ENCODE results near the gene BPIFA1. TPM values are rescaled to one million over a fixed set of nuclear protein-coding genes. Genes with fewer than 3 reads are reported as not detected.

Gene BPIFA1
- total and polyA plus RNA-seq, 9 of the 15 experiments (the other 6 are each of a cell fraction or from before 2014, with no cell fraction given) = not detected

DNA sequence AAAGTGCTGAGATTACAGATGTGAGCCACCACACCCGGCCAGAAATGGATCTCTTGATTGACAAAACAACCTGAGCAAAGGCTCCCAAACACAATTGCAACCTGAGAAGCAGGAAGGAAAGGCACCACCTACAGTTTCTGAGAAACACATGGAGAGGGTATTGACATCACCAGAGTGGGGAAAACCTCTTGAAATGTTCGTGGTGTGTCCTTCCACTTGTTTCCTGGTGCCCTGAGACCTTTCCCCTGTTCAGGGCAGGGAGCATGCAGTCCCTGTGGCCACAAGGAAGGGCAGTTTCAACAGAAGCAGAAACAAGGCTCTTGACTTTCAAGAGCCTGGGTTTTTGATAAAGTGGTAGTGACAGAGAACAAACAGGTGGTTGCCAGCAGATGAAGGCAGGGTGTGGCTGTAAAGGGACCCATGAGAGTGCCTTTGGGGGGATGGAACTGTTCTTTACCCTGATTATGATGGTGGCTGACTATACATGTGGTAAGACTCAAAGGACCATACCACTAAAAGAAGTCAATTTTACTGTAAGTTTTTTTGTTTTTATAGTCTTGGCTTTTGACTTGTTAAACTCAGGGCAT is 3.2 kb upstream of the BPIFA1 start (continued):
- TF ChIP-seq, protein P1, sequence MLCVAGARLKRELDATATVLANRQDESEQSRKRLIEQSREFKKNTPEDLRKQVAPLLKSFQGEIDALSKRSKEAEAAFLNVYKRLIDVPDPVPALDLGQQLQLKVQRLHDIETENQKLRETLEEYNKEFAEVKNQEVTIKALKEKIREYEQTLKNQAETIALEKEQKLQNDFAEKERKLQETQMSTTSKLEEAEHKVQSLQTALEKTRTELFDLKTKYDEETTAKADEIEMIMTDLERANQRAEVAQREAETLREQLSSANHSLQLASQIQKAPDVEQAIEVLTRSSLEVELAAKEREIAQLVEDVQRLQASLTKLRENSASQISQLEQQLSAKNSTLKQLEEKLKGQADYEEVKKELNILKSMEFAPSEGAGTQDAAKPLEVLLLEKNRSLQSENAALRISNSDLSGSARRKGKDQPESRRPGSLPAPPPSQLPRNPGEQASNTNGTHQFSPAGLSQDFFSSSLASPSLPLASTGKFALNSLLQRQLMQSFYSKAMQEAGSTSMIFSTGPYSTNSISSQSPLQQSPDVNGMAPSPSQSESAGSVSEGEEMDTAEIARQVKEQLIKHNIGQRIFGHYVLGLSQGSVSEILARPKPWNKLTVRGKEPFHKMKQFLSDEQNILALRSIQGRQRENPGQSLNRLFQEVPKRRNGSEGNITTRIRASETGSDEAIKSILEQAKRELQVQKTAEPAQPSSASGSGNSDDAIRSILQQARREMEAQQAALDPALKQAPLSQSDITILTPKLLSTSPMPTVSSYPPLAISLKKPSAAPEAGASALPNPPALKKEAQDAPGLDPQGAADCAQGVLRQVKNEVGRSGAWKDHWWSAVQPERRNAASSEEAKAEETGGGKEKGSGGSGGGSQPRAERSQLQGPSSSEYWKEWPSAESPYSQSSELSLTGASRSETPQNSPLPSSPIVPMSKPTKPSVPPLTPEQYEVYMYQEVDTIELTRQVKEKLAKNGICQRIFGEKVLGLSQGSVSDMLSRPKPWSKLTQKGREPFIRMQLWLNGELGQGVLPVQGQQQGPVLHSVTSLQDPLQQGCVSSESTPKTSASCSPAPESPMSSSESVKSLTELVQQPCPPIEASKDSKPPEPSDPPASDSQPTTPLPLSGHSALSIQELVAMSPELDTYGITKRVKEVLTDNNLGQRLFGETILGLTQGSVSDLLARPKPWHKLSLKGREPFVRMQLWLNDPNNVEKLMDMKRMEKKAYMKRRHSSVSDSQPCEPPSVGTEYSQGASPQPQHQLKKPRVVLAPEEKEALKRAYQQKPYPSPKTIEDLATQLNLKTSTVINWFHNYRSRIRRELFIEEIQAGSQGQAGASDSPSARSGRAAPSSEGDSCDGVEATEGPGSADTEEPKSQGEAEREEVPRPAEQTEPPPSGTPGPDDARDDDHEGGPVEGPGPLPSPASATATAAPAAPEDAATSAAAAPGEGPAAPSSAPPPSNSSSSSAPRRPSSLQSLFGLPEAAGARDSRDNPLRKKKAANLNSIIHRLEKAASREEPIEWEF (CRISPR knock-in tag; IDR thresholded peaks at IDR 0.05) = no peak
- no peak for TF ChIP-seq FOXJ2 (tag; IDR thresholded peaks at IDR 0.05)

DNA sequence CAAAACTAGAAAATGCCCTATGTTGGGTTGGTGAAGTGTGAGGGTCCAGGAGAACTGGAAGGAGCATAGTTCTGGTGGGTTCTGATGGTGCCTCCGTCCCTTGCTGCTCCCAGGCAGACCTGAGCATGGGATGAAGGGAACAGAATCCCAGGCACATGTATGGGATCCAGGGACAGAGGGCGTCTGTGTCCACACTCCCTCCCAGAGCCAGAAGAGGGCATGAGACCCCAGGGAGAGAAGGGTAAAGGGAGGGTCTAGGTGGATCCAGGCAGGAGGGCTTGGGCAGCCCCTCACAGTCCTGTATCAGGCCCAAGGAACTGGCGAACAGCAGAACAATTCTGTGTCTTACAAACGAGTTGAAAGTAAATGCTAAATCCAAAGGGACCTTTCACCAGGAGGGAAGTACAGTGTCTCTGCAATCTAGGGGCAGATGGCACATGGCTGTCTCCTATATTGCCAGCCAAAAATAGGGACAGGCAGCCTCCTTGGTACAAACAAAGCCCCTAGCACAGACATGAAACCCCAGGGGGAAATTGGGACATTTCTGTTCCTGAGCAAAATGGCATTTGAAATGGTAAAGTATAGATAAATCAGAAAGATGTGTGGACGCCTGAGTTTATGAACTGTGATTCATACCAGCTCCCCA is 2.5 kb upstream of the BPIFA1 start:
- Histone ChIP-seq H2AFZ (ENCODE audit: low read depth, low read length) (no peak overlapping the region), H3K79me2 (ENCODE audit: control insufficient read depth, insufficient read depth, low read length) (no peaks in the 10 kb centered on the region), H3K27me3 (ENCODE audit: control insufficient read depth in 2 of 2, insufficient read depth in 2 of 2, low read length in 2 of 2) (peaks cover 2 to 9% of the 10 kb centered on the region in 2 experiments; a peak in 1 of 5 replicates), H3K27ac (ENCODE audit: extremely low read depth, low read depth, low read length) (no peak overlapping the region), H3K4me2 (ENCODE audit: insufficient read depth, low read length) (no peak overlapping the region), H3K4me1 (replicated peaks in 1 of 2; ENCODE audit: control insufficient read depth in 2 of 2, insufficient read depth in 2 of 2, low read length in 2 of 2) (no peaks in the 10 kb centered on the region), H3K4me3 (no peak overlapping the region), H3K9me3 (replicated peaks; ENCODE audit: control insufficient read depth, insufficient read depth, low read depth, low read length) (no peaks in the 10 kb centered on the region), H3K9me1 (ENCODE audit: control insufficient read depth, insufficient read depth, low read length) (no peaks in the 10 kb centered on the region), H3K36me3 (ENCODE audit: control insufficient read depth, insufficient read depth, low read length) (no peaks in the 10 kb centered on the region), H4K20me1 (replicated peaks; ENCODE audit: control insufficient read depth, insufficient read depth, low read length) (no peaks in the 10 kb centered on the region), H3K9ac (ENCODE audit: insufficient read depth in 1 of 2, low read depth in 2 of 2, low read length in 2 of 2) (no peak overlapping the region)
- 0 out of 3 replicates have a peak, but pooled peaks have one; percentile 49 for ATAC-seq
- ChIA-PET POLR2A (no interaction called here), CTCF (ENCODE audit: low intra/inter-chr PET ratio) (no interaction called here)
- 0% methylated on average over 4 of the region's 5 CpGs for WGBS (ENCODE audit: insufficient coverage, low coverage, missing lambda C conversion rate)
- DNase-seq (ENCODE audit: extremely low read depth in 1 of 4, low spot score in 3 of 4) = peak in 1 of 4 experiments; percentile 15
- BruUV-seq (replicated peaks) = no TSS peak
- in situ Hi-C loops (cut with MboI) = no loop called here
- intact Hi-C loops (cut with micrococcal nuclease) = loop anchor here (10.0 kb wide), 1 partner anchor 62 kb away; no protein-coding TSS in a partner anchor
- no peak for FAIRE-seq
- TF ChIP-seq, protein P2, sequence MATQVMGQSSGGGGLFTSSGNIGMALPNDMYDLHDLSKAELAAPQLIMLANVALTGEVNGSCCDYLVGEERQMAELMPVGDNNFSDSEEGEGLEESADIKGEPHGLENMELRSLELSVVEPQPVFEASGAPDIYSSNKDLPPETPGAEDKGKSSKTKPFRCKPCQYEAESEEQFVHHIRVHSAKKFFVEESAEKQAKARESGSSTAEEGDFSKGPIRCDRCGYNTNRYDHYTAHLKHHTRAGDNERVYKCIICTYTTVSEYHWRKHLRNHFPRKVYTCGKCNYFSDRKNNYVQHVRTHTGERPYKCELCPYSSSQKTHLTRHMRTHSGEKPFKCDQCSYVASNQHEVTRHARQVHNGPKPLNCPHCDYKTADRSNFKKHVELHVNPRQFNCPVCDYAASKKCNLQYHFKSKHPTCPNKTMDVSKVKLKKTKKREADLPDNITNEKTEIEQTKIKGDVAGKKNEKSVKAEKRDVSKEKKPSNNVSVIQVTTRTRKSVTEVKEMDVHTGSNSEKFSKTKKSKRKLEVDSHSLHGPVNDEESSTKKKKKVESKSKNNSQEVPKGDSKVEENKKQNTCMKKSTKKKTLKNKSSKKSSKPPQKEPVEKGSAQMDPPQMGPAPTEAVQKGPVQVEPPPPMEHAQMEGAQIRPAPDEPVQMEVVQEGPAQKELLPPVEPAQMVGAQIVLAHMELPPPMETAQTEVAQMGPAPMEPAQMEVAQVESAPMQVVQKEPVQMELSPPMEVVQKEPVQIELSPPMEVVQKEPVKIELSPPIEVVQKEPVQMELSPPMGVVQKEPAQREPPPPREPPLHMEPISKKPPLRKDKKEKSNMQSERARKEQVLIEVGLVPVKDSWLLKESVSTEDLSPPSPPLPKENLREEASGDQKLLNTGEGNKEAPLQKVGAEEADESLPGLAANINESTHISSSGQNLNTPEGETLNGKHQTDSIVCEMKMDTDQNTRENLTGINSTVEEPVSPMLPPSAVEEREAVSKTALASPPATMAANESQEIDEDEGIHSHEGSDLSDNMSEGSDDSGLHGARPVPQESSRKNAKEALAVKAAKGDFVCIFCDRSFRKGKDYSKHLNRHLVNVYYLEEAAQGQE (IDR thresholded peaks at IDR 0.05; ENCODE audit: borderline replicate concordance) = peak; percentile 6; the same call in 1 of the 2 replicates
- TF ChIP-seq, protein P2 (CRISPR knock-in tag; IDR thresholded peaks at IDR 0.05; ENCODE audit: low read depth) = no peak
- TF ChIP-seq RAD21 (CRISPR knock-in tag; conservative IDR thresholded peaks at IDR 0.05 in 1 of 2, IDR thresholded peaks at IDR 0.05 in 1 of 2) = peak; percentile 22 to 53; a peak in 3 of 4 replicates

All from K562 (cell line).